ENCODE results near the gene BTBD6.

DNA sequence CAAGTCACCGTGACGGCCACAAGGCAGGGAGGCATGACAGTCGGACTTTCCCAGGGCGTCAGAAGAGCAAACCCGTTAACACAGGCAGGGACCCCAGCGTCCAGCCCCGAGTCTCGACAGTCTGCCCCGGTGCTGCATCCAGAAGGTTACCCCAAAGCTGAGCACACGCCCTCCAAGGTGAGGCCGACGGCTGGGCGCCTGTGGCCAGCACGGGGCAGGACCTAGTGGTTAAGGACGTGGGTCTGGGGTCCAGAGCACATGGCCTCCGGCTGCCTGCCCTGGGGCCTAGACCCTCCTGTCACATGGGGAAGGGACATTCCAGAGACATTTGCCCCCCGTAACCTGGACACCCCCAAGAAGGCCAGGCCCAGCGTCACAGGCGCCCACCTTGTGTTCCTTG, 29.7 kb upstream of the BTBD6 start:
- TF ChIP-seq, protein P1, sequence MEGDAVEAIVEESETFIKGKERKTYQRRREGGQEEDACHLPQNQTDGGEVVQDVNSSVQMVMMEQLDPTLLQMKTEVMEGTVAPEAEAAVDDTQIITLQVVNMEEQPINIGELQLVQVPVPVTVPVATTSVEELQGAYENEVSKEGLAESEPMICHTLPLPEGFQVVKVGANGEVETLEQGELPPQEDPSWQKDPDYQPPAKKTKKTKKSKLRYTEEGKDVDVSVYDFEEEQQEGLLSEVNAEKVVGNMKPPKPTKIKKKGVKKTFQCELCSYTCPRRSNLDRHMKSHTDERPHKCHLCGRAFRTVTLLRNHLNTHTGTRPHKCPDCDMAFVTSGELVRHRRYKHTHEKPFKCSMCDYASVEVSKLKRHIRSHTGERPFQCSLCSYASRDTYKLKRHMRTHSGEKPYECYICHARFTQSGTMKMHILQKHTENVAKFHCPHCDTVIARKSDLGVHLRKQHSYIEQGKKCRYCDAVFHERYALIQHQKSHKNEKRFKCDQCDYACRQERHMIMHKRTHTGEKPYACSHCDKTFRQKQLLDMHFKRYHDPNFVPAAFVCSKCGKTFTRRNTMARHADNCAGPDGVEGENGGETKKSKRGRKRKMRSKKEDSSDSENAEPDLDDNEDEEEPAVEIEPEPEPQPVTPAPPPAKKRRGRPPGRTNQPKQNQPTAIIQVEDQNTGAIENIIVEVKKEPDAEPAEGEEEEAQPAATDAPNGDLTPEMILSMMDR (IDR thresholded peaks at IDR 0.05 in 4 of 5, conservative IDR thresholded peaks at IDR 0.05 in 1 of 5): no peak
- no peak for TF ChIP-seq POLR2A (IDR thresholded peaks at IDR 0.05)
